Activated naive CD4-positive, alpha-beta T cell treated with Interleukin-2 at 50 U/mL for 16 hours (primary cell): ENCODE measurements around the gene LSMEM2.
A peak's percentile ranks its signal among the peaks of the same experiment; 100 is the strongest.

Experiments
- DNase-seq: peaks from one replicate; pipeline ENCODE4 v3.0.0-alpha.2; 2020

Gene LSMEM2

DNA sequence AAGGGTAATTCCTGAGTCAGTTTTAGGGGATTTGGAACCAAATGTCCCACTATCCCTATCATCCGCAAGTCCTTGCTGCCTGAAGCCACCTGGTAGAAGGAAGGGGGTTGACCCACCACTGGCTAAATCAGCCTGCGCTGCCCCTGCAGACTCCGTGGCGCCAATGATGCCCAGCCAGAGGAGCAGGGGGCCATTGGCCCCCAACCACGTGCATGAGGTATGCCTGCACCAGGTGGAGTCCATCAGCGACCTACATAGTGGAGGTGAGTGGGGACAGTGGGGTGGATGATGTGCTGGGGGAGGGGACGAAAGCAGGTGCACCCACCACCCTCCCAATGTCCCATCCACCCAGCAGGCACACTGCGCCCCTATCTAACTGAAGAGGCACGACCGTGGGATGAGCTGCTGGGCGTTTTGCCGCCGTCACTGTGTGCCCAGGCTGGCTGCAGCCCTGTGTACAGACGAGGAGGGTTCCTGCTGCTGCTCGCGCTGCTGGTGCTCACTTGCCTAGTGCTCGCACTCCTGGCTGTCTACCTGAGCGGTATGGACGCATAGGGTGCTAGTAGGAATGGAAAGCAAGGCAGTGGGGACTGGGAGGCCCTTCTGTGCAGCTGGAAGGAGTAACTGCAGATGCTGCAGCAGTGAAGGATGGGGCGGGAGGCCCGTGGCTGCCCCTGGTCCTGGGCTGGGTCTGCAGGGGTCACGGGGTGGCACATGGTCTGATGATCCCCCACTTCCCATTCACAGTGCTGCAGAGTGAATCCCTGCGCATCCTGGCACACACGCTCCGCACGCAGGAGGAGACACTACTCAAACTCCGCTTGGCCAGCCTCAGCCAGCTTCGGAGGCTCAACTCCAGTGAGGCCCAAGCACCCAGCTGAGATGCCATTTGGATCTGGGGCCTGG lies 7.7 kb downstream of the LSMEM2 start:
- no peak for DNase-seq

DNA sequence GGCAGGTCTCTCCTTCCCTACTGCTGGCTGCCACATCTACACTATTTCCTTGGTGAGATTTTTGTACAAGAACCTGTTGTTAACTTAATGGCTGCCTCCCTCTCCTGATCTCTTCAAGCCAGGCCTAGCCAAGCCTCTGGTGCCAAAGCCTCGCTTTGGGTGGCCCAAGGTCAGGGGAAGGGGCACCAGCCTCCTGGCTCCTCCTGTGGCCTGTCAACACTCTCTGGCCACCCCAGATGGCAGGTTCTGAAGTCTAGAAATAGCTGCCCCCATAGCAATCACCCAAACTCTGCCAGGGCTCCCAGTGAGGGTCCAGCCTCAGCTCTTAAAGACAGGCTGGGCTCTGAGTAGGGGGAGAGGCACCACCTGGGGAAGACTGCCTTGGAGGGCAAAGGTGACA lies 8.4 kb downstream of the LSMEM2 start:
- DNase-seq: no peak

GRCh38 chr3:50288387-50289007 lies 9.6 kb downstream of the LSMEM2 start:
- DNase-seq: no peak

DNA sequence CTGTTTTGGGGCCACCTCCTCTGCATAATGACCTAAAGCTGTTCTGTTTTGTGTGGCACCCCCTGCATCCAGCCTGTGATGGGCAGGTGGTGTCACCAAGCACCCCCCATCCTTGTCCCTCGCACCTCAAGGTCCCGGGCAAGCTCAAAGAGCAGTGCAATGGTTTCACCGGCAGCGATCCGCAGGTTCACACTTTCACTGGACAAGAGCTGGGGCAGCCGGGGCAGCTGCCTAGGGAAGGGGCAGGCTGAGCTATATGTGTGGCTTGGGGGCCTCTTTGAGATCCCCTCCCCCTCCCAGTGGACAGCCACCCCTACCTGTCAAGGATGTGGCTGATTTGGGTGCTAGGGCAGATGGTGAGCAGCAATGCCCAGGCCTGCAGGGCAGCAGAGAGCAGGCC lies 10.2 kb downstream of the LSMEM2 start:
- DNase-seq: no peak

DNA sequence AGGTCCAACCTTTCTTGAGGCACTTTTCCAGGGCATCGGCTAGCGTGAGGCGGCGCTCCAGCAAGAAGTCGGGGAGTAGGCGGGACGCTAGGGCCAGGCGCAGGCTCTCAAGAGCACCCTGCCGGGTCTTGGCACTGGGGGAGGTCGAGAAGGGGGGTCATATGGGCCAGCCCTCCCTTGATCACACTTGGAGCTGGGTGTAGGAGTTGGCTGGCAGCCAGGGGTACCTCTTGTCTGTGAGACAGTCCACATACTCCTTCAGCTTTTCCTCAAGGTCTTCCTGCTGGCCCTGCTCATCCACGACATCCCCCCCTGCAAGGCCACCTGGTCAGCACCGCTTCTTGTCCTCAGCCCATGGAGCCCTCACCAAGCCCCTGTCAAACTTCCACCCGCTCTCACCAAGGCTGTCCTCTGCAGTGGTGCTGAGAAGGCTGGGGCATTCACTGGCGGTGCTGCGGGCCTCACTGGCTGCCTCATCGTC lies 11.3 kb downstream of the LSMEM2 start:
- DNase-seq: no peak

DNA sequence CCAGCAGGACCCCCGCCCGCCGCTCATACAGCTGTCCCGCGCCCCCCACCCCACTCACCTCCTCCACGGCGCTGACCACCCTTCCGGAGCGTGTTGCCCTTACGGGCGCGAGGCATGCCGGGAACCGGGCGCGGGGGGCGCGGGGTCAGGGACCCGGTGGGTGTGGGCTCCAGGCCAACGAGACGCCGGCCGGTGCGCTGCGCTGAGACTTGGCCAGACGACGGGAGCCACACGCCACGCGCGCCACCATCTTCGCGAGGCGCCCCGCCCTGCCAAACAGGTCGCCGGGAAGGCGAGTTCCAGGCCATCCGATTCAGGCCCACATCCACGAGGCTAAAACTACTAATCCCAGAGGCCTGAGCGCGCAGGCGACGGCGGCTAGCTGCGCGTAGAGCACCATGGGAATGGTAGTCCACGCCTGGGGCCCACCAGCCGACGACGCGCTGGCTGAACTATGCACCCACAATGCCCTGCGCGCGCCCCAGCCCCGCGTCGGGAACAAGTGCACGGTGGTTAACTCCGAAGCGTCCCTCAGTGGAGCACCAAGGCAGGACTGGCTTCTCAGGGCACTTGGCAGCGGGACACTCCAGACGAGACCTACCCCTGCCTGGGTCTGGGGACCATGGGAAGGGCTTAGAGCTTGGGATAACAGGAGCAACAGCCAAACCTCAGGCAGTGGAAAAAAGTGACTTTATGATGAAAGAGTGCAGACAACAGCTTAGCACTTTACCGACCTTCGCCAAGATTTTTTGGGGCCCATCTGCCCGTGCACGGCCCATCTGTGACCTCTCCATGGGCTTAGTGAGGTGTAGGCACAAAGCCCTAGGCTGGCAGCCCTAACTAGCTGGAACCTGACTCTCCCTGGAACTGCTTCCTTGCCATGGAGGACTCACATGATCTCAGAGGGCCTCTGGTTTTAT lies 13.5 kb downstream of the LSMEM2 start, which contains the start of gene IFRD2:
Gene IFRD2, minus strand, starts transcription at position 271 of the 920 bp plus-strand sequence. Its CDS starts 155 bp downstream, at position 116.
- peak; percentile 96 for DNase-seq

DNA sequence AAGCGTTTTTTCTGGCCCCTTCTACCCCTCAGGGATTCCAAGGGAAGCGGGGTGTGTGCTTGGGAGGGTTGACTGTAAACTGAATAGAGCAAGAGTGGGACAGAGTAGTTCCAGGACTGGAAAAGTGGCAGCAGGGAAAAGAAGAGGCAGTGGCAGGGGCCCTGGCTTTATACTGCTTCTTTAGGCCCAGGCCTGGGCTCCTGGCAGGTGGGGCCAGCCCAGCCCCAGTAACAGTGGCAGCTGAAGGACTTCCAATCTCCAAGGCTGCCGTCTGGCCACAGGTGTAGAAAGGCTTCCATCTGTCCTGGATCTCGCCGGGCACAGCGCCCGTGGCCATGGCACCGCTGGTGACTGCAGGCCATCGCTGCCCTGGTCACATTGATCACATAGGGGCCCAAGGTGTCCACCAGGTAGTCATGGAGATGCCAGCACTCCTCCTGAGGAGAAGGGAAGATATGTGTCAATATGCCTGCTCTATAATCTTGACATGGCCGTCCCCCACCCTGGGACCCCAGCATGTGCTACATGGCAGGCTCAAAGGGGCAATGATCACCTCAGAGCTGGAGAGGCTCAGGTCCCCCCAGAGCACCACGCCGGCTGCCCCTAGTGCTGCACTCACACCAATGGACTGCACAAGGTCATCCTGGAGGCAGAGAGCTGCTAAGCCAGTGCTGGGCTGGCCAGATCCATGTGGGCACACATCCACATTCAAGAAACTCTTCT lies 14.4 kb downstream of the LSMEM2 start:
- no peak for DNase-seq

GRCh38 chr3:50294089-50294488 lies 15.2 kb downstream of the LSMEM2 start:
- DNase-seq: no peak

- DNase-seq: no peak
Measured at GRCh38 chr3:50294492-50295403, 15.9 kb downstream of the LSMEM2 start.

GRCh38 chr3:50295553-50296431 lies 16.9 kb downstream of the LSMEM2 start:
- no peak for DNase-seq

- DNase-seq: no peak
Measured at GRCh38 chr3:50296721-50297383, 18.0 kb downstream of the LSMEM2 start.

GRCh38 chr3:50297384-50297775 lies 18.5 kb downstream of the LSMEM2 start:
- no peak for DNase-seq

GRCh38 chr3:50297896-50298725 lies 19.2 kb downstream of the LSMEM2 start:
- DNase-seq: no peak

GRCh38 chr3:50298836-50299637 lies 20.1 kb downstream of the LSMEM2 start, which contains the start of the genes HYAL3 and NAA80:
TSS of gene HYAL3 (minus strand) at chr3:50299405. CDS start at chr3:50295602, 3,803 bp downstream.
TSS of gene NAA80 (minus strand) at chr3:50299405. CDS start at chr3:50297463, 1,942 bp downstream.
- DNase-seq: peak; percentile 99

DNA sequence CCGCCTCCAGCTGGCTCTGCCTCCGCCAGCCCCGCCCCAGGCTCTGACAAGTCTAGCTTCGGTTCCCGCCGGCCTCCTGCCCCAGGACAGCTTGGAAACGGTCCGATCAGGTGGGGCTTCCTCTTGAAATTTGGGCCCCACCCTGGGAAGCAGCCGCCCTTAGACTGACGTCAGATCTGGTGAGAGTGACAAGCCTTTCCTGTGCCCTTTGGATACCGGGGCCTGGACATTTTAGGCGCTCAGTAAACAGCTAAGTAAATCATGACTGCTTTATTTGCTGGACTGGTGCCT lies 20.7 kb downstream of the LSMEM2 start:
- DNase-seq: no peak

- no peak for DNase-seq
Measured at GRCh38 chr3:50299929-50300680, 21.2 kb downstream of the LSMEM2 start.
